GM21529 (cell line): ENCODE measurements around the gene CTNNAL1.

Source experiments
- ATAC-seq: cut with Tn5 transposase; IDR thresholded peaks from one replicate; pipeline ENCODE4 v1.9.1; 2021; ENCODE audit not compliant: unreplicated experiment

Gene CTNNAL1

GRCh38 chr9:108894225-108894997 is 118.9 kb downstream of the CTNNAL1 start:
- no peak for ATAC-seq
